GM18873 (cell line): Measurements from ENCODE around the gene RAI14.

Experiments used
- ATAC-seq: cut with Tn5 transposase; IDR thresholded peaks from one replicate; pipeline ENCODE4 v1.9.1; 2021; ENCODE audit warnings: mild to moderate bottlenecking, moderate library complexity, moderate number of reproducible peaks; ENCODE audit not compliant: unreplicated experiment, low FRiP score

RAI14 gene

GRCh38 chr5:34656001-34656699, at the start of gene RAI14:
TSS of gene RAI14 (plus strand) at chr5:34656328. CDS start at chr5:34686920, 30,592 bp downstream.
- ATAC-seq = no peak

GRCh38 chr5:34608368-34608767, 47.8 kb upstream of the RAI14 start:
- no peak for ATAC-seq

- ATAC-seq = no peak
Measured at GRCh38 chr5:34608859-34609648, 47.1 kb upstream of the RAI14 start.

GRCh38 chr5:34609951-34610441, 46.1 kb upstream of the RAI14 start:
- ATAC-seq = no peak

- ATAC-seq = no peak
Measured at GRCh38 chr5:34610546-34610945, 45.6 kb upstream of the RAI14 start.

- ATAC-seq = no peak
Measured at GRCh38 chr5:34611464-34612415, 44.4 kb upstream of the RAI14 start.

- ATAC-seq = no peak
Measured at GRCh38 chr5:34616651-34617050, 39.5 kb upstream of the RAI14 start.

GRCh38 chr5:34618371-34619065, 37.6 kb upstream of the RAI14 start:
- ATAC-seq = no peak

- no peak for ATAC-seq
Measured at GRCh38 chr5:34620185-34620584, 35.9 kb upstream of the RAI14 start.

GRCh38 chr5:34621277-34622097, 34.6 kb upstream of the RAI14 start:
- no peak for ATAC-seq

GRCh38 chr5:34622098-34622400, 34.1 kb upstream of the RAI14 start:
- ATAC-seq = no peak

GRCh38 chr5:34624691-34625090, 31.4 kb upstream of the RAI14 start:
- ATAC-seq = no peak

GRCh38 chr5:34625246-34625645, 30.9 kb upstream of the RAI14 start:
- ATAC-seq = no peak

GRCh38 chr5:34626036-34626435, 30.1 kb upstream of the RAI14 start:
- ATAC-seq = no peak

- no peak for ATAC-seq
Measured at GRCh38 chr5:34626751-34627150, 29.4 kb upstream of the RAI14 start.

- ATAC-seq = no peak
Measured at GRCh38 chr5:34627794-34628193, 28.3 kb upstream of the RAI14 start.

- ATAC-seq = no peak
Measured at GRCh38 chr5:34628373-34628772, 27.8 kb upstream of the RAI14 start.

- no peak for ATAC-seq
Measured at GRCh38 chr5:34630596-34630995, 25.5 kb upstream of the RAI14 start.

- ATAC-seq = no peak
Measured at GRCh38 chr5:34632807-34633422, 23.2 kb upstream of the RAI14 start.
